Muscle of leg (tissue), 16 donors: ENCODE results near the gene REM1. TPM values are rescaled to one million over a fixed set of nuclear protein-coding genes. Genes with fewer than 3 reads are reported as not detected.
A peak's percentile ranks its signal among the peaks of the same experiment; 100 is the strongest.
"Not testable (repeated sequence)": the region's sequence is repeated elsewhere in the genome, so short reads cannot be mapped to it uniquely, and the experiment has no call there.

ENCODE experiments used
- DNase-seq: peaks from one replicate; pipeline ENCODE4 v3.0.0; 2013
- H3K27ac ChIP-seq: one replicate; pipeline ENCODE4 v1.5.1; 2013; ENCODE audit warnings: mild to moderate bottlenecking, low read length, control low read depth
- H3K27me3 ChIP-seq: one replicate; pipeline ENCODE4 v1.6.1; 2013; ENCODE audit warnings: low read length; ENCODE audit not compliant: control insufficient read depth, insufficient read depth
- H3K36me3 ChIP-seq: one replicate; pipeline ENCODE4 v1.6.1; 2013; ENCODE audit warnings: low read length; ENCODE audit not compliant: control insufficient read depth, insufficient read depth
- H3K4me1 ChIP-seq: one replicate; pipeline ENCODE4 v1.6.1; 2013; ENCODE audit warnings: low read length; ENCODE audit not compliant: control insufficient read depth, insufficient read depth
- H3K4me3 ChIP-seq: one replicate; pipeline ENCODE4 v1.5.1; 2013; ENCODE audit warnings: low read length, control low read depth
- H3K9me3 ChIP-seq: replicated peaks from 2 replicates; pipeline ENCODE4 v1.6.1; 2013; ENCODE audit warnings: low read depth, low read length; ENCODE audit not compliant: control insufficient read depth
- WGBS: methylation state at CpG from one replicate; pipeline ENCODE4 v1.1.5; 2013; ENCODE audit warnings: missing lambda C conversion rate; ENCODE audit not compliant: insufficient coverage; 5-methylcytosine and 5-hydroxymethylcytosine counted together
- long read RNA-seq, 11 donors: transcript quantifications; one replicate each; lab custom pipeline, GENCODE V29; 2026
- polyA plus RNA-seq, 8 donors: library from polyadenylated mRNA; unstranded; fragments of 120-200 nt; gene quantifications; one replicate each; pipeline versions ENCODE4 v1.2.1 to v1.2.3, GENCODE V29; 2013; ENCODE audit warnings: inconsistent platforms in 1 of 8, low replicate concordance in 1 of 8; ENCODE audit not compliant: insufficient read length in 8 of 8, insufficient read depth in 1 of 8
- total RNA-seq: library from RNA; stranded (reverse); fragments of 120-200 nt; gene quantifications from one replicate; pipeline ENCODE4 v1.2.4, GENCODE V29; 2013

The REM1 gene, protein sequence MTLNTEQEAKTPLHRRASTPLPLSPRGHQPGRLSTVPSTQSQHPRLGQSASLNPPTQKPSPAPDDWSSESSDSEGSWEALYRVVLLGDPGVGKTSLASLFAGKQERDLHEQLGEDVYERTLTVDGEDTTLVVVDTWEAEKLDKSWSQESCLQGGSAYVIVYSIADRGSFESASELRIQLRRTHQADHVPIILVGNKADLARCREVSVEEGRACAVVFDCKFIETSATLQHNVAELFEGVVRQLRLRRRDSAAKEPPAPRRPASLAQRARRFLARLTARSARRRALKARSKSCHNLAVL
- total RNA-seq (9.6 TPM), polyA plus RNA-seq (1 to 10 TPM; 3.6 to 8.5 (median 5.6) TPM)
- long read RNA-seq, donor 1, partial matches to known transcripts, result 0 of 1 reads
- long read RNA-seq, donor 1, other reads (novel, unspliced or antisense), result 0 of 1 reads
- long read RNA-seq, donor 2, result 0 reads
- long read RNA-seq, donor 3, transcript REM1-201 (5 exons, 1,665 nt), result major isoform, 6 of 6 reads
- long read RNA-seq, donor 3, partial matches to known transcripts, result 0 of 6 reads
- long read RNA-seq, donor 3, other reads (novel, unspliced or antisense), result 0 of 6 reads
- long read RNA-seq, donor 4, partial matches to known transcripts, result 0 of 1 reads
- long read RNA-seq, donor 4, other reads (novel, unspliced or antisense), result 0 of 1 reads
- long read RNA-seq, donor 5, partial matches to known transcripts, result 0 of 1 reads
- long read RNA-seq, donor 5, other reads (novel, unspliced or antisense), result 0 of 1 reads
- long read RNA-seq, donor 6, partial matches to known transcripts, result 0 of 2 reads
- long read RNA-seq, donor 6, other reads (novel, unspliced or antisense), result 0 of 2 reads
- long read RNA-seq, donor 7, partial matches to known transcripts, result 0 of 1 reads
- long read RNA-seq, donor 7, other reads (novel, unspliced or antisense), result 0 of 1 reads
- long read RNA-seq, donor 8, partial matches to known transcripts, result 7 of 8 reads
- long read RNA-seq, donor 8, other reads (novel, unspliced or antisense), result 0 of 8 reads
- long read RNA-seq, donor 9, partial matches to known transcripts, result 0 of 1 reads
- long read RNA-seq, donor 9, other reads (novel, unspliced or antisense), result 0 of 1 reads
- long read RNA-seq, donor 10, result 0 reads
- long read RNA-seq, donor 11, partial matches to known transcripts, result 0 of 2 reads
- long read RNA-seq, donor 11, other reads (novel, unspliced or antisense), result 0 of 2 reads

DNA sequence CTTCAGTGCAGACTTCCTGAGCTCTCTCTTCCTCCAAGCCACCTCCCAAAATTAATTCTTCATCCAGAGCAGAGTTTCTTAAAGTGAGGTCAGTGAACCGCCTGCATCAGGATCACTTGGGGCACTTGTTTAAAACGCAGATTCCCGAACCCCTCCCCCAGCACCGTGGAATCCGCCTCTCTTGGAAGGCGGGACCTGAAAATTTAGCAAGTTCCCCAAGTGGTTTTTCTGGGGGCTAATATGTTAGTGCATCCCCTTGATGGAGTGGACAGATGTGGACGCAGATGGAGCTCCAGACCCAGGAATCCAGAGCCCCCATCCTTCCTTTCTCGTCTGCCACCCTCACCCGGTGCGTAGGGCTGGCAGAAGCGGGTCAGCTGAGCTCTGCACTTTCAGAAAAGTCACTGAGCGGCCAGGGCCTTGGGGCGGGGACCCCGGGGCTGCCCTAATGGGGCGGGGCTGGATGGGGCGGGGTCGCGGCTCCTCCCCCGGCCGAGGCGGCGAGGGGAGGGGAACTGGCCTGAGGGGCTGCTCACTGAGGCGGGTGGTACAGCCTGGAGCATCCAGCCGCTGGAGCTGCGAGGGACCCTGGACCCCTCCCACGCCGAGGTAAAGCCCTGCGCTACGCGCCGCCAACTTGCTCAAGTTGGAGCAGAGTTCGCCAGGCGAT lies at the start of gene REM1, which contains the start of gene DEFB124:
Gene REM1 (plus strand): TSS at position 531 of the 670 bp plus-strand sequence. CDS start 1,158 bp downstream, outside the sequence.
Gene DEFB124 (minus strand): TSS at position 370 of the 670 bp plus-strand sequence. CDS start 2,114 bp downstream, outside the sequence.
- peak within 1 kb of the TSS; percentile 56 for H3K4me3 ChIP-seq
- H3K27ac ChIP-seq, result peak within 1 kb of the TSS; percentile 60
- peaks cover 19% of the 10 kb centered on the region for H3K27me3 ChIP-seq
- H3K4me1 ChIP-seq, result peaks cover 29% of the 10 kb centered on the region
- WGBS, result under 1% methylated on average over 28 of the region's 33 CpGs
- peaks cover 4% of the 10 kb centered on the region for H3K36me3 ChIP-seq
- H3K9me3 ChIP-seq, result no peaks in the 10 kb centered on the region
- DNase-seq, result peak; percentile 84

DNA sequence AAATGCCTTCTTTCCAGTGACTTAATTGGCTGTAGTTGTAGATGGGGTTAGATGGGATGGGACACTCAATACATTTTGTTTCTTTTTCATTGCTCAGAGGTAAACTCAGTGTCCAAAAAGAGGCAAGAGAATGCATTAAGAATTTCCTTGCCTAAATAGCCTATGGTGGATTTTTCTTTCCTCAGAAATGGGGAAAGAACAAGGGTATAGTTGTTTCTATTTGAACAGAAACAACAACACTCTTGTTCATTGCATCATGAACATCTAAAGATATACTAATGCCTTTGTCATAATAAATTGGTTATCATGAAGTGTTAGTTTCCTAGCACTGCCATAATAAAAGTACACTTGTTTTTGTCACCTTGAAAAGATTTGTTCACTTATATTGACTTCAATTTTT lies 49.3 kb upstream of the REM1 start:
- Histone ChIP-seq H3K27me3 (no peaks in the 10 kb centered on the region), H3K4me1 (no peaks in the 10 kb centered on the region), H3K9me3 (no peaks in the 10 kb centered on the region), H3K36me3 (no peaks in the 10 kb centered on the region), H3K4me3 (no peak overlapping the region), H3K27ac (no peak overlapping the region)
- DNase-seq, result no peak

DNA sequence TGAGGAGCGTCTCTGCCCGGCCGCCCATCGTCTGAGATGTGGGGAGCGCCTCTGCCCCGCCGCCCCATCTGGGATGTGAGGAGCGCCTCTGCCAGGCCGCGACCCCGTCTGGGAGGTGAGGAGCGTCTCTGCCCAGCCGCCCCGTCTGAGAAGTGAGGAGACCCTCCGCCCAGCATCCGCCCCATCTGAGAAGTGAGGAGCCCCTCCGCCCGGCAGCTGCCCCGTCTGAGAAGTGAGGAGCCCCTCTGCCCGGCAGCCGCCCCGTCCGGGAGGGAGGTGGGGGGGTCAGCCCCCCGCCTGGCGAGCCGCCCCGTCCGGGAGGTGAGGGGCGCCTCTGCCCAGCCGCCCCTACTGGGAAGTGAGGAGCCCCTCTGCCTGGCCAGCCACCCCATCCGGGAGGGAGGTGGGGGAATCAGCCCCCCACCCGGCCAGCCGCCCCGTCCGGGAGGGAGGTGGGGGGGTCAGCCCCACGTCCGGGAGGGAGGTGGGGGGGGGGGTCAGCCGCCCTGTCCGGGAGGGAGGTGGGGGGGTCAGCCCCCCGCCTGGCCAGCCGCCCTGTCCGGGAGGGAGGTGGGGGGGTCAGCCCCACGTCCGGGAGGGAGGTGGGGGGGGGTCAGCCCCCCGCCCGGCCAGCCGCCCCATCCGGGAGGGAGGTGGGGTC lies 48.1 kb upstream of the REM1 start:
- not testable (repeated sequence) for H3K27me3 ChIP-seq, DNase-seq, H3K4me1 ChIP-seq, H3K4me3 ChIP-seq, H3K36me3 ChIP-seq, H3K27ac ChIP-seq, H3K9me3 ChIP-seq
- no CpG with 5 or more reads among the region's 48 CpGs for WGBS

DNA sequence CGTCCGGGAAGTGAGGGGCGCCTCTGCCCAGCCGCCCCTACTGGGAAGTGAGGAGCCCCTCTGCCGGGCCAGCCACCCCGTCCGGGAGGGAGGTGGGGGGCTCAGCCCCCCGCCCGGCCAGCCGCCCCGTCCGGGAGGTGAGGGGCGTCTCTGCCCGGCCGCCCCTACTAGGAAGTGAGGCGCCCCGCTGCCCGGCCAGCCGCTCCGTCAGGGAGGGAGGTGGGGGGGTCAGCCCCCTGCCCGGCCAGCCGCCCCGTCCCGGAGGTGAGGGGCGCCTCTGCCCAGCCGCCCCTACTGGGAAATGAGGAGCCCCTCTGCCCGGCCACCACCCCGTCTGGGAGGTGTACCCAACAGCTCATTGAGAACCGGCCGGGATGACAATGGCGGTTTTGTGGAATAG lies 47.5 kb upstream of the REM1 start:
- not testable (repeated sequence) for H3K9me3 ChIP-seq

GRCh38 chr20:31430568-31431115 lies 44.4 kb upstream of the REM1 start:
- Histone ChIP-seq H3K36me3 (no peaks in the 10 kb centered on the region), H3K4me3 (no peak overlapping the region), H3K9me3 (no peaks in the 10 kb centered on the region), H3K27ac (no peak overlapping the region), H3K27me3 (no peaks in the 10 kb centered on the region), H3K4me1 (no peaks in the 10 kb centered on the region)
- 74% methylated on average over 2 of the region's 4 CpGs for WGBS
- no peak for DNase-seq

More for the DNA sequence above, 47.5 kb upstream of the REM1 start:
- DNase-seq, H3K4me3 ChIP-seq, H3K27ac ChIP-seq, H3K27me3 ChIP-seq, H3K4me1 ChIP-seq, H3K36me3 ChIP-seq: not testable (repeated sequence)
- 100% methylated on average over 1 of the region's 31 CpGs for WGBS

DNA sequence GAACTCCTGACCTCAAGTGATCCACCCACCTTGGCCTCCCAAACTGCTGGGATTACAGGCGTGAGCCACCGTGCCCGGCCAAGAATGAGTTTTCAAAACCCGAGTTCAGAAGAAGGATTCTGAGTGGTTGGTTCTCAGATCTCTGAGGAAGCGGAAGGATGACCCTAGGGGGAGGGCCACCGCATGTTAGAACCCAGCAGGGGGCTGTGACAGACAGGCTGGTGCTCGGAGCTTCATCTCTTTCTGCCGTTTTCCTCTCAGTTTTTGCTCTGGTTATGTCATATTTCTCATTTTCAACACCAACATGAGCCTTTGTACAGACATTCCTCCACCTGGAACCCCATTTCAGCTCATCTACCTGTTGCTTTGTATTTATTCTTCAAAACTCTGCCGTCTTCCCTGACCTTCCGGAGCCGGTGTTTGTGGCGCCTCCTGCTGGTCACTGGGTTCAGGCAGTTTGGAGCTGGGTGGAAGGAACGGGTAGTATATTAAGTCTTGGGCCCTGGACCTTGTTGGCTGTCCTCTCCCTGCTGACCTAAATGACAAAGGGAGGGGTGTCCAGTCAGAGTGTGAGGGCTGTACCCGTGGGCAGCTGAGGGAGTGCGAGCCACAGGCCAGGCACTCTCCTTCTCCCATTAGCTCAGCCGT lies 35.0 kb upstream of the REM1 start, which contains the start of gene DEFB123:
Gene DEFB123 (plus strand): TSS at position 621 of the 648 bp plus-strand sequence. CDS start 67 bp downstream, outside the sequence.
- H3K27ac ChIP-seq, result no peak within 1 kb of the TSS
- H3K9me3 ChIP-seq, result no peaks in the 10 kb centered on the region
- H3K4me1 ChIP-seq, result no peaks in the 10 kb centered on the region
- WGBS, result 63% methylated on average over 10 of the region's 16 CpGs
- H3K4me3 ChIP-seq, result no peak within 1 kb of the TSS
- H3K36me3 ChIP-seq, result no peaks in the 10 kb centered on the region
- no peaks in the 10 kb centered on the region for H3K27me3 ChIP-seq
- no peak for DNase-seq

- Histone ChIP-seq H3K36me3 (no peaks in the 10 kb centered on the region), H3K27me3 (no peaks in the 10 kb centered on the region), H3K27ac (no peak overlapping the region), H3K4me3 (no peak overlapping the region), H3K4me1 (no peaks in the 10 kb centered on the region), H3K9me3 (no peaks in the 10 kb centered on the region)
- WGBS, result 84% methylated on average over 11 of the region's 12 CpGs
- DNase-seq, result no peak
These were observed 28.8 kb upstream of the REM1 start for GRCh38 chr20:31446084-31446819.
